GM12872 (cell line): Measurements from ENCODE around the gene CNNM4.

Source experiments
- CTCF ChIP-seq: IDR thresholded peaks from 3 replicates; pipeline ENCODE4 v1.5.1; 2011; ENCODE audit warnings: low read depth, mild to moderate bottlenecking, low read length, moderate library complexity; ENCODE audit not compliant: insufficient read depth

Gene CNNM4

GRCh38 chr2:96783388-96783787 lies 22.7 kb downstream of the CNNM4 start:
- no peak for TF ChIP-seq CTCF

- TF ChIP-seq CTCF: no peak
Observed at GRCh38 chr2:96787411-96787810, 26.7 kb downstream of the CNNM4 start.

- TF ChIP-seq CTCF: no peak
Observed at GRCh38 chr2:96788442-96789244, 27.9 kb downstream of the CNNM4 start.

- no peak for TF ChIP-seq CTCF
Observed at GRCh38 chr2:96789245-96789617, 28.5 kb downstream of the CNNM4 start.

GRCh38 chr2:96792772-96793749 lies 32.4 kb downstream of the CNNM4 start:
- TF ChIP-seq CTCF: no peak

GRCh38 chr2:96795076-96795475 lies 34.4 kb downstream of the CNNM4 start:
- no peak for TF ChIP-seq CTCF

GRCh38 chr2:96797066-96797625 lies 36.4 kb downstream of the CNNM4 start:
- TF ChIP-seq CTCF: no peak
